Measurements from ENCODE around the gene ZFYVE26.

Gene ZFYVE26

DNA sequence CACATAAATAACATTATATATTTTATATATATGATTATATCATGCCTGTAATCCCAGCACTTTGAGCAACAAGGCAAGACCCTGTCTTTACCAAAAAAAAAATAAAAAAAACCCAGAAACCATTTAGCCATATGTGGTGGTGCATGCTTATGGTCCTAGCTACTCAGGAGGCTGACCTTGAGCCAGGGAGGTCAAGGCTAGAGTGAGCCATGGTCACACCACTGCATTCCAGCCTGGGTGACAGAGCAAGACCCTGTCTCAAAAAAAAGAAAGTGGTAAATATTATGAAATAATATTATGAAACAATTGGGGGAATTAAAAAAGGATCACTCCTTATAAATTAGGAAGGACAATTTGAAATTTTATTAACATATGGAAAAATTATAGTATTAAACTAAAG is 19.2 kb upstream of the ZFYVE26 start (continued):
- no peak for TF ChIP-seq ZNF560 (tag by site-specific recombination; IDR thresholded peaks at IDR 0.05; ENCODE audit: borderline replicate concordance)
- TF ChIP-seq ZNF654 (tag by site-specific recombination; IDR thresholded peaks at IDR 0.05; ENCODE audit: low read depth), result no peak
- no peak for TF ChIP-seq ZNF416 (tag by site-specific recombination; IDR thresholded peaks at IDR 0.05)

DNA sequence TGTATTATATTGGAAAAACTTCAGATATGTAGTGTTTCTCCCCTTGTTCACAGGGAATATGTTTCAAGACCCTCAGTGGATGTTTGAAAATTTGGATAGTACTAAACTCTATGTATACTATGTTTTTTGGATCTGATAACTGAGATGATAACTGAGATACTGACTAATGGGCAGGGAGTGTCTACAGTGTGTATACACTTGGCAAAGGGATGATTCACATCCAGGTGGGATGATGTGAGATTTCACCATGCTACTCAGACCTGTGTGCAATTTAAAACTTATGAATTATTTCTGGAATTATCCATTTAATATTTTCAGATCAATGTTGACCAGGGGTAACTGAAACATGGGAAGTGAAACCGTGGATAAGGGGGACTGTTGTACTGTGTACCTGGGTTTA is 17.0 kb upstream of the ZFYVE26 start:
- H3K36me3 ChIP-seq (ENCODE audit: control insufficient read depth in 2 of 2, insufficient read depth in 1 of 2, low read length in 2 of 2), result peaks cover 14 to 19% of the 10 kb centered on the region in 2 experiments
- H3K9me3 ChIP-seq (ENCODE audit: control insufficient read depth, insufficient read depth, low read depth, low read length), result no peaks in the 10 kb centered on the region
- TF ChIP-seq, protein P1, sequence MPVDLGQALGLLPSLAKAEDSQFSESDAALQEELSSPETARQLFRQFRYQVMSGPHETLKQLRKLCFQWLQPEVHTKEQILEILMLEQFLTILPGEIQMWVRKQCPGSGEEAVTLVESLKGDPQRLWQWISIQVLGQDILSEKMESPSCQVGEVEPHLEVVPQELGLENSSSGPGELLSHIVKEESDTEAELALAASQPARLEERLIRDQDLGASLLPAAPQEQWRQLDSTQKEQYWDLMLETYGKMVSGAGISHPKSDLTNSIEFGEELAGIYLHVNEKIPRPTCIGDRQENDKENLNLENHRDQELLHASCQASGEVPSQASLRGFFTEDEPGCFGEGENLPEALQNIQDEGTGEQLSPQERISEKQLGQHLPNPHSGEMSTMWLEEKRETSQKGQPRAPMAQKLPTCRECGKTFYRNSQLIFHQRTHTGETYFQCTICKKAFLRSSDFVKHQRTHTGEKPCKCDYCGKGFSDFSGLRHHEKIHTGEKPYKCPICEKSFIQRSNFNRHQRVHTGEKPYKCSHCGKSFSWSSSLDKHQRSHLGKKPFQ (tag by site-specific recombination; IDR thresholded peaks at IDR 0.05), result no peak
- no peak for TF ChIP-seq ZNF544 (tag by site-specific recombination; IDR thresholded peaks at IDR 0.05)
- no peak for TF ChIP-seq ZNF843 (tag by site-specific recombination; IDR thresholded peaks at IDR 0.05)
- TF ChIP-seq ZNF629 (tag by site-specific recombination; IDR thresholded peaks at IDR 0.05), result no peak
- TF ChIP-seq ZNF214 (tag by site-specific recombination; IDR thresholded peaks at IDR 0.05; ENCODE audit: borderline replicate concordance), result no peak
- TF ChIP-seq OSR2 (tag by site-specific recombination; IDR thresholded peaks at IDR 0.05), result no peak
- no peak for TF ChIP-seq ZNF155 (tag by site-specific recombination; IDR thresholded peaks at IDR 0.05)
- TF ChIP-seq ZNF548 (tag by site-specific recombination; IDR thresholded peaks at IDR 0.05), result no peak
- TF ChIP-seq, protein P2, sequence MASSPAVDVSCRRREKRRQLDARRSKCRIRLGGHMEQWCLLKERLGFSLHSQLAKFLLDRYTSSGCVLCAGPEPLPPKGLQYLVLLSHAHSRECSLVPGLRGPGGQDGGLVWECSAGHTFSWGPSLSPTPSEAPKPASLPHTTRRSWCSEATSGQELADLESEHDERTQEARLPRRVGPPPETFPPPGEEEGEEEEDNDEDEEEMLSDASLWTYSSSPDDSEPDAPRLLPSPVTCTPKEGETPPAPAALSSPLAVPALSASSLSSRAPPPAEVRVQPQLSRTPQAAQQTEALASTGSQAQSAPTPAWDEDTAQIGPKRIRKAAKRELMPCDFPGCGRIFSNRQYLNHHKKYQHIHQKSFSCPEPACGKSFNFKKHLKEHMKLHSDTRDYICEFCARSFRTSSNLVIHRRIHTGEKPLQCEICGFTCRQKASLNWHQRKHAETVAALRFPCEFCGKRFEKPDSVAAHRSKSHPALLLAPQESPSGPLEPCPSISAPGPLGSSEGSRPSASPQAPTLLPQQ (tag by site-specific recombination; IDR thresholded peaks at IDR 0.05), result no peak
- TF ChIP-seq, protein P3, sequence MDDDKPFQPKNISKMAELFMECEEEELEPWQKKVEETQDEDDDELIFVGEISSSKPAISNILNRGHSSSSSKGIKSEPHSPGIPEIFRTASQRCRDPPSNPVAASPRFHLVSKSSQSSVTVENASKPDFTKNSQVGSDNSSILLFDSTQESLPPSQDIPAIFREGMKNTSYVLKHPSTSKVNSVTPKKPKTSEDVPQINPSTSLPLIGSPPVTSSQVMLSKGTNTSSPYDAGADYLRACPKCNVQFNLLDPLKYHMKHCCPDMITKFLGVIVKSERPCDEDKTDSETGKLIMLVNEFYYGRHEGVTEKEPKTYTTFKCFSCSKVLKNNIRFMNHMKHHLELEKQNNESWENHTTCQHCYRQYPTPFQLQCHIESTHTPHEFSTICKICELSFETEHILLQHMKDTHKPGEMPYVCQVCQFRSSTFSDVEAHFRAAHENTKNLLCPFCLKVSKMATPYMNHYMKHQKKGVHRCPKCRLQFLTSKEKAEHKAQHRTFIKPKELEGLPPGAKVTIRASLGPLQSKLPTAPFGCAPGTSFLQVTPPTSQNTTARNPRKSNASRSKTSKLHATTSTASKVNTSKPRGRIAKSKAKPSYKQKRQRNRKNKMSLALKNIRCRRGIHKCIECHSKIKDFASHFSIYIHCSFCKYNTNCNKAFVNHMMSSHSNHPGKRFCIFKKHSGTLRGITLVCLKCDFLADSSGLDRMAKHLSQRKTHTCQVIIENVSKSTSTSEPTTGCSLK (tag by site-specific recombination; IDR thresholded peaks at IDR 0.05), result no peak
- TF ChIP-seq OVOL3 (tag by site-specific recombination; IDR thresholded peaks at IDR 0.05), result no peak
- no peak for TF ChIP-seq ZNF2 (tag by site-specific recombination; IDR thresholded peaks at IDR 0.05)
- no peak for TF ChIP-seq ZNF335 (tag by site-specific recombination; conservative IDR thresholded peaks at IDR 0.05)
- no peak for TF ChIP-seq ZNF514 (tag by site-specific recombination; IDR thresholded peaks at IDR 0.05)
- no peak for TF ChIP-seq ZNF184 (tag by site-specific recombination; IDR thresholded peaks at IDR 0.05)
- POLR2A ChIA-PET, result no interaction called here
- H3K27ac ChIP-seq (ENCODE audit: extremely low read depth, low read depth, low read length), result no peak overlapping the region
- no peaks in the 10 kb centered on the region for H3K4me1 ChIP-seq (ENCODE audit: control insufficient read depth, insufficient read depth, low read length)
- CTCF ChIA-PET, result interaction anchor here (0.7 to 1.6 kb wide), 3 partner anchors 30 to 982 kb away, joined by 3 to 4 read pairs (median 4); no protein-coding TSS in a partner anchor
- no peak overlapping the region for H3K4me3 ChIP-seq (ENCODE audit: low read depth, low read length)

DNA sequence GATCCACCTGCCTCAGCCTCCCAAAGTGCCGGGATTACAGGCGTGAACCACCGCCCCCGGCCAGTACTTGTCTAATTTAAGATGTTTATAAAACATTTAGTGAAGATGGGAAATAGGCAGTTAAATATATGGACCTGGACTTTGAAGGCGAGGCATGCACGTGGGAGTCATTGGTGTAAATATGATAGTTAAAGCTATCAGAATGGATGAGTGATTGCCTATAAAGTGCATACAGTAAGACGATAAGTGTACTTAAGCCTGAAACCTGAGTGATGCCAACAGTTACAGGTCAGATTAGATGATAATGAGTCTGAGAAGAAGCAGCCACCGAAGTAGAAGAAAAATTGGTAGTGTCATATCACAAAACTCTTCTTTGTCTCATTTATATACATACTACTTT is 14.7 kb upstream of the ZFYVE26 start:
- Histone ChIP-seq H3K9me3 (ENCODE audit: control insufficient read depth, insufficient read depth, low read depth, low read length) (no peaks in the 10 kb centered on the region), H3K36me3 (ENCODE audit: control insufficient read depth in 2 of 2, insufficient read depth in 1 of 2, low read length in 2 of 2) (peaks cover 23 to 25% of the 10 kb centered on the region in 2 experiments), H3K4me1 (ENCODE audit: control insufficient read depth, insufficient read depth, low read length) (no peaks in the 10 kb centered on the region), H3K4me3 (ENCODE audit: low read depth, low read length) (no peak overlapping the region), H3K27ac (ENCODE audit: extremely low read depth, low read depth, low read length) (no peak overlapping the region)
- ChIA-PET CTCF (interaction anchor here (0.6 kb wide), 1 partner anchor 103 kb away, joined by 3 read pairs; no protein-coding TSS in a partner anchor), POLR2A (no interaction called here)
- TF ChIP-seq, protein P4, sequence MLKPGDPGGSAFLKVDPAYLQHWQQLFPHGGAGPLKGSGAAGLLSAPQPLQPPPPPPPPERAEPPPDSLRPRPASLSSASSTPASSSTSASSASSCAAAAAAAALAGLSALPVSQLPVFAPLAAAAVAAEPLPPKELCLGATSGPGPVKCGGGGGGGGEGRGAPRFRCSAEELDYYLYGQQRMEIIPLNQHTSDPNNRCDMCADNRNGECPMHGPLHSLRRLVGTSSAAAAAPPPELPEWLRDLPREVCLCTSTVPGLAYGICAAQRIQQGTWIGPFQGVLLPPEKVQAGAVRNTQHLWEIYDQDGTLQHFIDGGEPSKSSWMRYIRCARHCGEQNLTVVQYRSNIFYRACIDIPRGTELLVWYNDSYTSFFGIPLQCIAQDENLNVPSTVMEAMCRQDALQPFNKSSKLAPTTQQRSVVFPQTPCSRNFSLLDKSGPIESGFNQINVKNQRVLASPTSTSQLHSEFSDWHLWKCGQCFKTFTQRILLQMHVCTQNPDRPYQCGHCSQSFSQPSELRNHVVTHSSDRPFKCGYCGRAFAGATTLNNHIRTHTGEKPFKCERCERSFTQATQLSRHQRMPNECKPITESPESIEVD (tag by site-specific recombination; IDR thresholded peaks at IDR 0.05), result peak; percentile 33; the same call in 1 of the 2 replicates
- TF ChIP-seq OSR2 (tag by site-specific recombination; IDR thresholded peaks at IDR 0.05) (peak; percentile 44; the same call in 1 of the 2 replicates), OVOL3 (tag by site-specific recombination; IDR thresholded peaks at IDR 0.05) (peak; percentile 85; the same call in 1 of the 2 replicates)
- TF ChIP-seq, protein P5, sequence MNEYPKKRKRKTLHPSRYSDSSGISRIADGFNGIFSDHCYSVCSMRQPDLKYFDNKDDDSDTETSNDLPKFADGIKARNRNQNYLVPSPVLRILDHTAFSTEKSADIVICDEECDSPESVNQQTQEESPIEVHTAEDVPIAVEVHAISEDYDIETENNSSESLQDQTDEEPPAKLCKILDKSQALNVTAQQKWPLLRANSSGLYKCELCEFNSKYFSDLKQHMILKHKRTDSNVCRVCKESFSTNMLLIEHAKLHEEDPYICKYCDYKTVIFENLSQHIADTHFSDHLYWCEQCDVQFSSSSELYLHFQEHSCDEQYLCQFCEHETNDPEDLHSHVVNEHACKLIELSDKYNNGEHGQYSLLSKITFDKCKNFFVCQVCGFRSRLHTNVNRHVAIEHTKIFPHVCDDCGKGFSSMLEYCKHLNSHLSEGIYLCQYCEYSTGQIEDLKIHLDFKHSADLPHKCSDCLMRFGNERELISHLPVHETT (tag by site-specific recombination; IDR thresholded peaks at IDR 0.05), result no peak
